K562 (cell line): ENCODE measurements around the gene HOXA2. TPM values are rescaled to one million over a fixed set of nuclear protein-coding genes. Genes with fewer than 3 reads are reported as not detected.
A peak's percentile ranks its signal among the peaks of the same experiment; 100 is the strongest.

Experiments
- ATAC-seq: fragments of 200-7000 bp; cut with Tn5 transposase; 3 replicates; pipeline ENCODE4 v1.9.1; 2020; ENCODE audit warnings: moderate library complexity
- BruUV-seq: library from RNA; stranded (reverse); fragments of 400-500 nt; replicated peaks from 2 replicates; lab custom pipeline; 2021; lab: Mats Ljungman, UMichigan
- CTCF ChIA-PET: fragments of 300-600 bp; formaldehyde crosslinking; extraction: SDS; loops from one replicate; lab custom pipeline; 2021; ENCODE audit warnings: low intra/inter-chr PET ratio; lab: Yijun Ruan, JAX
- POLR2A ChIA-PET: fragments of 300-600, 350-650 bp; sonication (Branson Sonifier 250); formaldehyde crosslinking; extraction: SDS; loops from one replicate; lab custom pipeline; 2021; ENCODE audit warnings: antibody characterized with exemption, inconsistent platforms; lab: Yijun Ruan, JAX
- DNase-seq, 4 experiments: peaks; one replicate each; pipeline versions ENCODE4 v3.0.0 to v3.0.0-alpha.2; 2011 to 2018; ENCODE audit warnings: low spot score in 3 of 4, mixed read lengths in 3 of 4; ENCODE audit errors: extremely low read depth in 1 of 4
- FAIRE-seq: peaks from 2 replicates; lab custom pipeline; 2011; peaks lifted over from hg19 to GRCh38; lab: Jason Lieb, UNC
- H2AFZ ChIP-seq: 2 replicates; pipeline ENCODE4 v1.6.0; 2011; ENCODE audit warnings: low read depth, low read length, control low read depth, inconsistent platforms
- H3K27ac ChIP-seq: fragments of 200-600 bp; 3 replicates; pipeline ENCODE4 v1.8.0; 2011; ENCODE audit warnings: low read depth, mild to moderate bottlenecking, control low read depth, inconsistent platforms, low read length, moderate library complexity, mixed read lengths; ENCODE audit errors: extremely low read depth
- H3K27me3 ChIP-seq, 2 experiments: fragments of 300-600 bp in 1 of 2; 2 replicates in 1 of 2; 3 replicates in 1 of 2; pipeline versions ENCODE4 v1.6.0 to v1.8.0; 2011; ENCODE audit warnings: inconsistent platforms in 2 of 2, low read length in 2 of 2, mild to moderate bottlenecking in 1 of 2, mixed read lengths in 1 of 2, moderate library complexity in 1 of 2; ENCODE audit not compliant: control insufficient read depth in 2 of 2, insufficient read depth in 2 of 2
- H3K36me3 ChIP-seq: fragments of 300-600 bp; 3 replicates; pipeline ENCODE4 v1.8.0; 2011; ENCODE audit warnings: mild to moderate bottlenecking, low read length, inconsistent platforms; ENCODE audit not compliant: control insufficient read depth, insufficient read depth
- H3K4me1 ChIP-seq, 2 experiments: fragments of 200-600 bp in 1 of 2; replicated peaks in 1 of 2; 2 replicates in 1 of 2; 3 replicates in 1 of 2; pipeline versions ENCODE4 v1.5.1 to v1.8.0; 2011; ENCODE audit warnings: inconsistent platforms in 2 of 2, low read length in 2 of 2, mild to moderate bottlenecking in 1 of 2, mixed read lengths in 1 of 2, moderate library complexity in 1 of 2; ENCODE audit not compliant: control insufficient read depth in 2 of 2, insufficient read depth in 2 of 2
- H3K4me2 ChIP-seq: 2 replicates; pipeline ENCODE4 v1.6.1; 2011; ENCODE audit warnings: low read length, control low read depth, inconsistent platforms, mixed read lengths; ENCODE audit not compliant: insufficient read depth
- H3K4me3 ChIP-seq: fragments of 200-600 bp; sonication (generic), shearing (Covaris generic); 2 replicates; pipeline ENCODE4 v1.5.1; 2016; ENCODE audit warnings: control low read depth, inconsistent platforms
- H3K79me2 ChIP-seq: fragments of 200-600 bp; 3 replicates; pipeline ENCODE4 v1.8.0; 2011; ENCODE audit warnings: low read length, inconsistent platforms; ENCODE audit not compliant: control insufficient read depth, insufficient read depth
- H3K9ac ChIP-seq, 2 experiments: 2 replicates each; pipeline versions ENCODE4 v1.6.0 to v1.6.1; 2011; ENCODE audit warnings: low read depth in 2 of 2, low read length in 2 of 2, control low read depth in 1 of 2, inconsistent platforms in 1 of 2, mild to moderate bottlenecking in 1 of 2, mixed read lengths in 1 of 2; ENCODE audit not compliant: insufficient read depth in 1 of 2
- H3K9me1 ChIP-seq: one replicate; pipeline ENCODE4 v1.6.0; 2011; ENCODE audit warnings: inconsistent platforms, mild to moderate bottlenecking, low read length, moderate library complexity; ENCODE audit not compliant: control insufficient read depth, insufficient read depth
- H3K9me3 ChIP-seq: replicated peaks from 2 replicates; pipeline ENCODE4 v1.5.1; 2011; ENCODE audit warnings: low read depth, low read length, inconsistent platforms; ENCODE audit not compliant: control insufficient read depth, insufficient read depth
- H4K20me1 ChIP-seq: replicated peaks from 2 replicates; pipeline ENCODE4 v1.6.1; 2011; ENCODE audit warnings: low read length, inconsistent platforms, mixed read lengths; ENCODE audit not compliant: control insufficient read depth, insufficient read depth
- HEY1 ChIP-seq: fragments of 250-450 bp; sonication (Bioruptor Pico); IDR thresholded peaks from 2 replicates; pipeline ENCODE4 v1.5.0; 2020; ENCODE audit warnings: mild to moderate bottlenecking, moderate library complexity, borderline replicate concordance
- ZNF512 ChIP-seq: IDR thresholded peaks from 2 replicates; pipeline ENCODE4 v1.6.1; 2016; ENCODE audit warnings: missing genetic modification characterization, missing compliant biosample characterization
- WGBS: fragments of 100-300 bp; shearing (Covaris generic); methylation state at CpG from one replicate; pipeline ENCODE4 v1.1.6; 2016; ENCODE audit warnings: low coverage, mixed read lengths; ENCODE audit not compliant: insufficient coverage; ENCODE audit errors: missing lambda C conversion rate; 5-methylcytosine and 5-hydroxymethylcytosine counted together
- in situ Hi-C: fragments of 300-500 bp; cut with MboI; formaldehyde crosslinking; loops from 4 replicates; pipeline ENCODE4 v1.15.0; 2018; ENCODE audit warnings: inconsistent platforms, mixed read lengths
- intact Hi-C: fragments of 100-400 bp; cut with micrococcal nuclease; formaldehyde crosslinking; loops from 2 replicates; pipeline ENCODE4 v1.14.2; 2022
- polyA plus RNA-seq, 8 experiments: library from polyadenylated mRNA; depleted of rRNA in 4 of 8; stranded (reverse) in 5 of 8; unstranded in 3 of 8; fragments of >200 nt; fragmentation: Nextera tagmentation in 2 of 8; fragmentation: Illumina TruSeq in 1 of 8; extraction: Ambion mirVana in 2 of 8; extraction: Trizol in 1 of 8; gene quantifications; 2 replicates each; pipeline versions ENCODE4 v1.2.1 to v1.2.3, GENCODE V29; 2011 to 2014; ENCODE audit warnings: inconsistent platforms in 1 of 8, missing spikeins in 1 of 8
- total RNA-seq, 7 experiments: library from RNA; depleted of rRNA in 6 of 7; stranded (reverse); fragments of >200 nt in 6 of 7; fragmentation: Illumina TruSeq in 2 of 7; extraction: Trizol in 2 of 7; gene quantifications; 2 replicates each; pipeline versions ENCODE4 v1.2.1 to v1.2.3, GENCODE V29; 2011 to 2021; ENCODE audit warnings: low replicate concordance in 1 of 7
- TF ChIP-seq, protein P1 (sequence below): fragments of 450-650 bp; formaldehyde crosslinking; IDR thresholded peaks from 2 replicates; pipeline ENCODE4 v1.4.0; 2020; ENCODE audit warnings: mild to moderate bottlenecking, moderate library complexity

Gene HOXA2
- total and polyA plus RNA-seq, 9 of the 15 experiments (the other 6 are each of a cell fraction or from before 2014, with no cell fraction given) = 0.04 TPM; not detected in 8

GRCh38 chr7:27107391-27108381 lies 5.2 kb upstream of the HOXA2 start:
- FAIRE-seq (no peak), ATAC-seq (no peak), DNase-seq (no peak)
- in situ Hi-C loops = no loop called here
- CTCF ChIA-PET = no interaction called here
- Histone ChIP-seq H3K36me3 (no peaks in the 10 kb centered on the region), H4K20me1 (no peaks in the 10 kb centered on the region), H3K79me2 (no peaks in the 10 kb centered on the region), H3K4me2 (no peak overlapping the region), H3K9me3 (no peaks in the 10 kb centered on the region), H3K9ac (no peak overlapping the region), H3K27me3 (peaks cover 62 to 67% of the 10 kb centered on the region in 2 experiments), H2AFZ (no peak overlapping the region), H3K4me1 (peaks cover 0 to 12% of the 10 kb centered on the region in 2 experiments; a peak in 2 of 5 replicates), H3K27ac (no peak overlapping the region), H3K9me1 (no peaks in the 10 kb centered on the region), H3K4me3 (no peak overlapping the region)
- POLR2A ChIA-PET = no interaction called here
- 8% methylated on average over 29 of the region's 47 CpGs for WGBS
- no TSS peak for BruUV-seq
- intact Hi-C loops = no loop called here
- TF ChIP-seq, protein P1, sequence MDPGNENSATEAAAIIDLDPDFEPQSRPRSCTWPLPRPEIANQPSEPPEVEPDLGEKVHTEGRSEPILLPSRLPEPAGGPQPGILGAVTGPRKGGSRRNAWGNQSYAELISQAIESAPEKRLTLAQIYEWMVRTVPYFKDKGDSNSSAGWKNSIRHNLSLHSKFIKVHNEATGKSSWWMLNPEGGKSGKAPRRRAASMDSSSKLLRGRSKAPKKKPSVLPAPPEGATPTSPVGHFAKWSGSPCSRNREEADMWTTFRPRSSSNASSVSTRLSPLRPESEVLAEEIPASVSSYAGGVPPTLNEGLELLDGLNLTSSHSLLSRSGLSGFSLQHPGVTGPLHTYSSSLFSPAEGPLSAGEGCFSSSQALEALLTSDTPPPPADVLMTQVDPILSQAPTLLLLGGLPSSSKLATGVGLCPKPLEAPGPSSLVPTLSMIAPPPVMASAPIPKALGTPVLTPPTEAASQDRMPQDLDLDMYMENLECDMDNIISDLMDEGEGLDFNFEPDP (CRISPR knock-in tag) = no peak
- TF ChIP-seq ZNF512 (tag) = peak; percentile 61; the same call in 1 of the 2 replicates
- no peak for TF ChIP-seq HEY1
